Keratinocyte (primary cell): ENCODE data around the gene MMP21. TPM values are rescaled to one million over a fixed set of nuclear protein-coding genes. Genes with fewer than 3 reads are reported as not detected.

Experiments
- DNase-seq: peaks from one replicate; pipeline ENCODE4 v3.0.0-alpha.2; 2011; ENCODE audit warnings: low read depth, missing footprints, low spot score
- FAIRE-seq: peaks from 2 replicates; lab custom pipeline; 2011; peaks lifted over from hg19 to GRCh38; lab: Jason Lieb, UNC
- H2AFZ ChIP-seq: 2 replicates; pipeline ENCODE4 v1.6.0; 2012; ENCODE audit warnings: low read length, control low read depth, inconsistent platforms; ENCODE audit not compliant: control insufficient read depth
- H3K27ac ChIP-seq: 2 replicates; pipeline ENCODE4 v1.5.1; 2011; ENCODE audit warnings: low read length; ENCODE audit not compliant: control insufficient read depth, insufficient read depth
- H3K27me3 ChIP-seq: 3 replicates; pipeline ENCODE4 v1.6.0; 2011; ENCODE audit warnings: low read length; ENCODE audit not compliant: control insufficient read depth, insufficient read depth; ENCODE audit errors: extremely low read depth
- H3K36me3 ChIP-seq, 2 experiments: 2 replicates in 1 of 2; 3 replicates in 1 of 2; pipeline ENCODE4 v1.5.1; 2011; ENCODE audit warnings: low read length in 2 of 2, mild to moderate bottlenecking in 1 of 2; ENCODE audit not compliant: control insufficient read depth in 2 of 2, insufficient read depth in 2 of 2; ENCODE audit errors: extremely low read depth in 1 of 2
- H3K4me1 ChIP-seq: 3 replicates; pipeline ENCODE4 v1.5.1; 2011; ENCODE audit warnings: low read length; ENCODE audit not compliant: control insufficient read depth, insufficient read depth; ENCODE audit errors: extremely low read depth
- H3K4me2 ChIP-seq: 3 replicates; pipeline ENCODE4 v1.6.0; 2011; ENCODE audit warnings: low read depth, low read length; ENCODE audit not compliant: control insufficient read depth, insufficient read depth; ENCODE audit errors: extremely low read depth
- H3K4me3 ChIP-seq, 3 experiments: fragments of 200-600 bp in 1 of 3; sonication (generic) in 1 of 3; 2 replicates in 2 of 3; 3 replicates in 1 of 3; pipeline ENCODE4 v1.5.1; 2011 to 2016; ENCODE audit warnings: low read length in 3 of 3, mild to moderate bottlenecking in 3 of 3, control low read depth in 2 of 3, inconsistent platforms in 1 of 3, low read depth in 1 of 3, mixed read lengths in 1 of 3, mixed run types in 1 of 3, moderate library complexity in 1 of 3; ENCODE audit not compliant: control insufficient read depth in 2 of 3, insufficient read depth in 2 of 3; ENCODE audit errors: extremely low read depth in 1 of 3
- H3K79me2 ChIP-seq: 2 replicates; pipeline ENCODE4 v1.6.0; 2012; ENCODE audit warnings: low read length; ENCODE audit not compliant: control insufficient read depth, insufficient read depth
- H3K9ac ChIP-seq: 3 replicates; pipeline ENCODE4 v1.6.0; 2011; ENCODE audit warnings: low read length; ENCODE audit not compliant: control insufficient read depth, insufficient read depth; ENCODE audit errors: extremely low read depth
- H3K9me1 ChIP-seq: 3 replicates; pipeline ENCODE4 v1.6.0; 2011; ENCODE audit warnings: low read length; ENCODE audit not compliant: control insufficient read depth, insufficient read depth; ENCODE audit errors: extremely low read depth
- H3K9me3 ChIP-seq: 2 replicates; pipeline ENCODE4 v1.5.1; 2012; ENCODE audit warnings: low read depth, low read length; ENCODE audit not compliant: control insufficient read depth
- H4K20me1 ChIP-seq: 3 replicates; pipeline ENCODE4 v1.6.0; 2011; ENCODE audit warnings: low read length; ENCODE audit not compliant: control insufficient read depth, insufficient read depth; ENCODE audit errors: extremely low read depth
- EZH2 ChIP-seq: IDR thresholded peaks from one replicate; pipeline ENCODE4 v1.6.1; 2012; ENCODE audit warnings: inconsistent platforms, mild to moderate bottlenecking, low read length, moderate library complexity
- dilution Hi-C: fragments of 300-500 bp; cut with MboI; formaldehyde crosslinking; loops from one replicate; pipeline ENCODE4 v1.7.0; 2020; ENCODE audit warnings: low sequenced_read_pairs; ENCODE audit not compliant: extremely low pct_ligation_motif_present
- polyA plus RNA-seq, 5 experiments: library from polyadenylated mRNA; depleted of rRNA in 3 of 5; stranded (reverse) in 3 of 5; stranded (forward) in 1 of 5; unstranded in 1 of 5; fragments of >200 nt; gene quantifications; 1 replicate in 1 of 5; 2 replicates in 3 of 5; 3 replicates in 1 of 5; pipeline versions ENCODE4 v1.2.1 to v1.2.3, GENCODE V29; 2011 to 2012; ENCODE audit warnings: missing spikeins in 2 of 5, low read depth in 1 of 5, low replicate concordance in 1 of 5
- TF ChIP-seq, protein P1 (sequence below), 3 experiments: IDR thresholded peaks in 1 of 3; conservative IDR thresholded peaks in 1 of 3; optimal IDR thresholded peaks in 1 of 3; 2 replicates in 2 of 3; 3 replicates in 1 of 3; pipeline versions ENCODE3 to v1.5.1; 2011; ENCODE audit warnings: low read length in 3 of 3, mild to moderate bottlenecking in 3 of 3, moderate library complexity in 2 of 3, control low read depth in 1 of 3, inconsistent platforms in 1 of 3; ENCODE audit not compliant: insufficient read depth in 2 of 3; ENCODE audit errors: extremely low read depth in 1 of 3

MMP21 gene
- polyA plus RNA-seq, 1 donor (not counting 4 experiments of a cell fraction or from before 2014, with no cell fraction given), result not detected

DNA sequence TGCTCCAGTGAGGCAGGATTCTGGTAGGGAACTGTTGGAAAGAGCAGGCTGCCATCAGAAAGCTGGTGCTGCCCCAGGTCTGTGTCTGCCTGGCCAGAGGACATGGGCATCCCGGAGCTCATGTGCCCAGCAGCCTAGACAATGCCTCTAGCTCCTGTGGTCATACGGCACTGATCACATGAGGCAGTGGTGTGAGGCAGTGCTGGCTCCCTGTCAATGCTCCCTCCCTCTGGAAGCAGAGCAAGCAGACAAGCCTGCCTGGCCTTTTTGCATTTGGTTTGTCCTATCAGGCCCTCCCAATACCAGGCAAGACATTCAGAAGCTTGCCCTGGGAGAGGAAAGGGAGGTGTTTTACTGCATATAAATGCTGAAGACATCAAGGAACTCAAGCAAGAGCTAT, 19.5 kb upstream of the MMP21 start:
- H2AFZ ChIP-seq, result no peak overlapping the region
- H3K4me1 ChIP-seq, result no peaks in the 10 kb centered on the region
- DNase-seq (no peak), FAIRE-seq (no peak)
- H4K20me1 ChIP-seq, result no peaks in the 10 kb centered on the region
- H3K4me3 ChIP-seq, result no peak overlapping the region
- H3K9me1 ChIP-seq, result no peaks in the 10 kb centered on the region
- H3K27ac ChIP-seq, result no peak overlapping the region
- H3K36me3 ChIP-seq, result peaks cover 6 to 26% of the 10 kb centered on the region in 2 experiments
- TF ChIP-seq EZH2, result no peak
- TF ChIP-seq, protein P1, sequence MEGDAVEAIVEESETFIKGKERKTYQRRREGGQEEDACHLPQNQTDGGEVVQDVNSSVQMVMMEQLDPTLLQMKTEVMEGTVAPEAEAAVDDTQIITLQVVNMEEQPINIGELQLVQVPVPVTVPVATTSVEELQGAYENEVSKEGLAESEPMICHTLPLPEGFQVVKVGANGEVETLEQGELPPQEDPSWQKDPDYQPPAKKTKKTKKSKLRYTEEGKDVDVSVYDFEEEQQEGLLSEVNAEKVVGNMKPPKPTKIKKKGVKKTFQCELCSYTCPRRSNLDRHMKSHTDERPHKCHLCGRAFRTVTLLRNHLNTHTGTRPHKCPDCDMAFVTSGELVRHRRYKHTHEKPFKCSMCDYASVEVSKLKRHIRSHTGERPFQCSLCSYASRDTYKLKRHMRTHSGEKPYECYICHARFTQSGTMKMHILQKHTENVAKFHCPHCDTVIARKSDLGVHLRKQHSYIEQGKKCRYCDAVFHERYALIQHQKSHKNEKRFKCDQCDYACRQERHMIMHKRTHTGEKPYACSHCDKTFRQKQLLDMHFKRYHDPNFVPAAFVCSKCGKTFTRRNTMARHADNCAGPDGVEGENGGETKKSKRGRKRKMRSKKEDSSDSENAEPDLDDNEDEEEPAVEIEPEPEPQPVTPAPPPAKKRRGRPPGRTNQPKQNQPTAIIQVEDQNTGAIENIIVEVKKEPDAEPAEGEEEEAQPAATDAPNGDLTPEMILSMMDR (optimal IDR thresholded peaks at IDR 0.05 in 1 of 3, IDR thresholded peaks at IDR 0.05 in 1 of 3, conservative IDR thresholded peaks at IDR 0.05 in 1 of 3; ENCODE audit: extremely low read depth in 1 of 3, insufficient read depth in 2 of 3, low read length in 3 of 3), result no peak
- no peaks in the 10 kb centered on the region for H3K9me3 ChIP-seq
- dilution Hi-C loops, result no loop called here
- H3K27me3 ChIP-seq, result no peaks in the 10 kb centered on the region
- H3K9ac ChIP-seq, result no peak overlapping the region
- no peak overlapping the region for H3K4me2 ChIP-seq
- no peaks in the 10 kb centered on the region for H3K79me2 ChIP-seq

DNA sequence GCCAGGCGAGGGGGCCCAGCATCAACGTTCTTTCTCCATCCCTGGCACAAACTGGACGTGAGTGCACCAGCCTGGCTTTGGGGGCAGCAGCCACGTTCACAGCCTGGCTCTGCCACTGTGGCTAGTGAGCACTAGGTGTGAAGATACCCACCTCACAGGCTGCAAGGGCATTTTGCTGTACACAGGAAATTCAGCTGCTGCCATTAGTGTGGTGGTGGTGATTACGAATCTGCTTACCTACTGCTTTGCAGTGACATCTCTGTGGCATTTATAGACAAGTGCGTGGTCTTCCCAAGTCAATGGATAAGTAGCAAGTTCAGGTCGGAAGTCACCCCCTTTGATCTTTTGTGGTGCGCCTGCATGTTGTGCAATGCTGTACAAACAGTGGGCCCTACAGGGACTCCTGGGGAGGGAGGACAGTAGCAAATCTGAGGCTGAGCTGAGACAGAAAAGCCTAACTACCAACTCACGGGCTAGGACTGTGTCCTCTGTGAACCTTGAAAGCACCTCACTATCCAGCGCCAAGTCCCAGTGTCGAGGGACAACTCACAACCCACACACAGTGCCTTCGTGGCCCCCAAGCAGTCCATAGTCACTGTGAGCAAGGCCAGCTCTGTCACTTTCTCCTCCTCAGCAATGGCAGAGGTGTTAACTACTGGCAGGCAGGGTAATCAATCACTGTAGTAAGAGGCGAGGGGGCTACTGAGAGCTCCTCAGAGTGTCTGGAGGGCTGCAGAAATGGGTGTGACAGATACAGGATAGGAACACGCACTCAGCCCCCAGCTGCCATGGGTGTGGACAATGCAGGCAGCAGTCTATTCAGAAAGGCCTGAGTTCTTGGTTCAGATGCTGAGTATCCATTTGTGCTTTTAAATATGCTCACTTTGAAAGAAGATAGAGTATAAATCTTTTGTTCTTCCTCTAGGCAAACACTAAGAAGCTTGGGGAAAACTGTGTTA, 17.0 kb upstream of the MMP21 start:
- H3K9me3 ChIP-seq, result no peaks in the 10 kb centered on the region
- TF ChIP-seq, protein P1 (optimal IDR thresholded peaks at IDR 0.05 in 1 of 3, IDR thresholded peaks at IDR 0.05 in 1 of 3, conservative IDR thresholded peaks at IDR 0.05 in 1 of 3; ENCODE audit: extremely low read depth in 1 of 3, insufficient read depth in 2 of 3, low read length in 3 of 3), result no peak
- no peak for TF ChIP-seq EZH2
- dilution Hi-C loops, result no loop called here

More for the DNA sequence above, 17.0 kb upstream of the MMP21 start:
- Histone ChIP-seq H3K9ac (no peak overlapping the region), H4K20me1 (no peaks in the 10 kb centered on the region), H3K4me2 (no peak overlapping the region), H3K4me1 (no peaks in the 10 kb centered on the region), H3K27ac (no peak overlapping the region), H3K27me3 (no peaks in the 10 kb centered on the region), H3K4me3 (no peak overlapping the region), H3K79me2 (no peaks in the 10 kb centered on the region), H3K9me1 (no peaks in the 10 kb centered on the region), H3K36me3 (peaks cover 6 to 27% of the 10 kb centered on the region in 2 experiments), H2AFZ (no peak overlapping the region)
- FAIRE-seq (no peak), DNase-seq (no peak)
